GM19438 (cell line): ENCODE results near the gene DLAT.
A peak's percentile ranks its signal among the peaks of the same experiment; 100 is the strongest.
"Not testable (repeated sequence)": the region's sequence is repeated elsewhere in the genome, so short reads cannot be mapped to it uniquely, and the experiment has no call there.

Source experiments
- ATAC-seq: cut with Tn5 transposase; IDR thresholded peaks from one replicate; pipeline ENCODE4 v1.9.1; 2021; ENCODE audit warnings: low read depth; ENCODE audit not compliant: unreplicated experiment

The DLAT gene

GRCh38 chr11:112024773-112025678 is at the start of gene DLAT:
Gene DLAT (plus strand): TSS chr11:112025408. CDS start chr11:112025473, 65 bp downstream.
- peak; percentile 76 for ATAC-seq

GRCh38 chr11:111976119-111976766 is 49.0 kb upstream of the DLAT start:
- ATAC-seq = no peak

- ATAC-seq = no peak
Measured at GRCh38 chr11:111976767-111977145, 48.5 kb upstream of the DLAT start.

GRCh38 chr11:111977146-111978027 is 47.8 kb upstream of the DLAT start:
- no peak for ATAC-seq

GRCh38 chr11:111978028-111978771 is 47.0 kb upstream of the DLAT start:
- ATAC-seq = no peak

- ATAC-seq = no peak
Measured at GRCh38 chr11:111980062-111980461, 45.1 kb upstream of the DLAT start.

- ATAC-seq = no peak
Measured at GRCh38 chr11:111981270-111981669, 43.9 kb upstream of the DLAT start.

- ATAC-seq = peak; percentile 50
Measured at GRCh38 chr11:111982019-111982464, 43.2 kb upstream of the DLAT start.

GRCh38 chr11:111982541-111983186 is 42.5 kb upstream of the DLAT start:
- ATAC-seq = no peak

GRCh38 chr11:111983187-111983986 is 41.8 kb upstream of the DLAT start:
- ATAC-seq = no peak

- no peak for ATAC-seq
Measured at GRCh38 chr11:111986589-111986988, 38.6 kb upstream of the DLAT start.

GRCh38 chr11:111990381-111990780 is 34.8 kb upstream of the DLAT start:
- ATAC-seq = no peak

GRCh38 chr11:111992206-111992855 is 32.9 kb upstream of the DLAT start:
- no peak for ATAC-seq

- no peak for ATAC-seq
Measured at GRCh38 chr11:111996129-111996528, 29.1 kb upstream of the DLAT start.

- not testable (repeated sequence) for ATAC-seq
Measured at GRCh38 chr11:111996669-111997068, 28.5 kb upstream of the DLAT start.

- ATAC-seq = no peak
Measured at GRCh38 chr11:111999111-111999510, 26.1 kb upstream of the DLAT start.

- ATAC-seq = no peak
Measured at GRCh38 chr11:112000703-112001102, 24.5 kb upstream of the DLAT start.

- ATAC-seq = no peak
Measured at GRCh38 chr11:112002491-112003216, 22.6 kb upstream of the DLAT start.
